AG09319 (cell line): Measurements from ENCODE around the gene TEDC1.
"Not testable (repeated sequence)": the region's sequence is repeated elsewhere in the genome, so short reads cannot be mapped to it uniquely, and the experiment has no call there.

Experiments
- DNase-seq: peaks from one replicate; pipeline ENCODE4 v3.0.0-alpha.2; 2010; ENCODE audit warnings: low read depth; ENCODE audit errors: extremely low read depth
- TF ChIP-seq, protein P1 (sequence below): IDR thresholded peaks from 2 replicates; pipeline ENCODE4 v1.5.1; 2011; ENCODE audit warnings: low read depth, mild to moderate bottlenecking, inconsistent platforms, low read length, moderate library complexity

Gene TEDC1

GRCh38 chr14:105537580-105538474, 46.8 kb downstream of the TEDC1 start:
- no peak for DNase-seq
- TF ChIP-seq, protein P1, sequence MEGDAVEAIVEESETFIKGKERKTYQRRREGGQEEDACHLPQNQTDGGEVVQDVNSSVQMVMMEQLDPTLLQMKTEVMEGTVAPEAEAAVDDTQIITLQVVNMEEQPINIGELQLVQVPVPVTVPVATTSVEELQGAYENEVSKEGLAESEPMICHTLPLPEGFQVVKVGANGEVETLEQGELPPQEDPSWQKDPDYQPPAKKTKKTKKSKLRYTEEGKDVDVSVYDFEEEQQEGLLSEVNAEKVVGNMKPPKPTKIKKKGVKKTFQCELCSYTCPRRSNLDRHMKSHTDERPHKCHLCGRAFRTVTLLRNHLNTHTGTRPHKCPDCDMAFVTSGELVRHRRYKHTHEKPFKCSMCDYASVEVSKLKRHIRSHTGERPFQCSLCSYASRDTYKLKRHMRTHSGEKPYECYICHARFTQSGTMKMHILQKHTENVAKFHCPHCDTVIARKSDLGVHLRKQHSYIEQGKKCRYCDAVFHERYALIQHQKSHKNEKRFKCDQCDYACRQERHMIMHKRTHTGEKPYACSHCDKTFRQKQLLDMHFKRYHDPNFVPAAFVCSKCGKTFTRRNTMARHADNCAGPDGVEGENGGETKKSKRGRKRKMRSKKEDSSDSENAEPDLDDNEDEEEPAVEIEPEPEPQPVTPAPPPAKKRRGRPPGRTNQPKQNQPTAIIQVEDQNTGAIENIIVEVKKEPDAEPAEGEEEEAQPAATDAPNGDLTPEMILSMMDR = peak; percentile 91

GRCh38 chr14:105538481-105539049, 47.5 kb downstream of the TEDC1 start:
- TF ChIP-seq, protein P1 = no peak
- no peak for DNase-seq

GRCh38 chr14:105540811-105541210, 49.8 kb downstream of the TEDC1 start:
- no peak for DNase-seq
- TF ChIP-seq, protein P1 = no peak

- TF ChIP-seq, protein P1 = no peak
- DNase-seq = no peak
These were observed 50.3 kb downstream of the TEDC1 start for GRCh38 chr14:105541218-105541875.

GRCh38 chr14:105545676-105546075, 54.6 kb downstream of the TEDC1 start:
- DNase-seq = not testable (repeated sequence)

DNA sequence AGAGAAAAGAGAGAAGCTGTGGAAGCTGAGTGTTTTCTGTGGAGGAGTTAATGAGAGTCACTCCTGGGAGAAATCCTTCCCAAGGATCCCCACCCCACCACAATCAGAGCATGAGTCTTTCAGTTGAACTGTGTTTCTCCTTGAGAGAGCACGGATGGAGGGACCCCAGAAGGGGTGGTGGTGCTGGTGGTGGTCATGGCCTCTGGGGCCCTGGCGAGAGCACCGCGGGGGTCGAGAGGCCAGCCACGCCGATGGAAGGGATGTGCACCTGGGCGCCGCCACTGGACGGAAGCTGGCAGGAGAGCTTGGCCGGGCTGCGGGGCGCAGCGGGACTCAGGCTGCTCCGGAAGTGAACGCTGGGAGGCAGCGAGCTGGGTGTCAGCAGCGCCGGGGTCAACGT, 55.4 kb downstream of the TEDC1 start:
- DNase-seq = not testable (repeated sequence)

DNA sequence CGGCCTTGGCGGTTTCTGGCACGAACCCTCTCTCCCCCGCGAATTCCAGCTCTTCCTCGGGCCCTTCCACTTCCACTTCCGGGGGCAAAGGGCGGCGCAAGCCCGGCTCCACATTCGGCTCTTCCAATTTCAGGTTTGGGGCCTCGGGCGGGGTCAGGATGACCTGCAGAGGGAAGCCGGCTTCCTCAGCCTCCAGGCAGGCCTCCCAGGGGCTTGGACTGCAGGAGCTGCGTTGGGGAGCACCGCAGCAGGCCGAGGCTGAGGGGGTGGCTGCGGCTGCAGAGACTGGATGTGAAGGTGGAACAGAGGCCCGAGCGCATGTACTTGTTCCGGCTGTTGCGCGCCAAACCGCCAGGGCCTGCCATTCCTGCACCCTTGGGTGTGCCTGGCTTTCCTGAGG, 56.0 kb downstream of the TEDC1 start:
- DNase-seq = not testable (repeated sequence)

GRCh38 chr14:105547741-105548169, 56.7 kb downstream of the TEDC1 start:
- no peak for DNase-seq
- TF ChIP-seq, protein P1 = no peak
